Embryonic facial prominence (tissue), 1 donor: ENCODE measurements around the gene MED29.

Experiments
- DNase-seq: peaks from one replicate; pipeline ENCODE4 v3.0.0-alpha.2; 2016; ENCODE audit errors: extremely low spot score

MED29 gene

GRCh38 chr19:39428283-39429112 lies 37.3 kb downstream of the MED29 start:
- peak; percentile 81 for DNase-seq

- no peak for DNase-seq
Measured at GRCh38 chr19:39430675-39431593, 39.8 kb downstream of the MED29 start.

- no peak for DNase-seq
Measured at GRCh38 chr19:39432677-39433025, 41.5 kb downstream of the MED29 start.

GRCh38 chr19:39433480-39434079 lies 42.4 kb downstream of the MED29 start:
- DNase-seq: no peak

- no peak for DNase-seq
Measured at GRCh38 chr19:39434123-39435076, 43.2 kb downstream of the MED29 start.

- DNase-seq: peak; percentile 96
Measured at GRCh38 chr19:39435499-39436349, 44.5 kb downstream of the MED29 start, which contains the start of gene RPS16. Gene RPS16 (minus strand): TSS chr19:39435949. CDS start chr19:39435895, 54 bp downstream.

GRCh38 chr19:39436350-39436716 lies 45.2 kb downstream of the MED29 start:
- DNase-seq: peak; percentile 30

GRCh38 chr19:39438270-39438934 lies 47.2 kb downstream of the MED29 start:
- no peak for DNase-seq

GRCh38 chr19:39444598-39445195 lies 53.5 kb downstream of the MED29 start:
- DNase-seq: no peak

GRCh38 chr19:39445196-39446111 lies 54.3 kb downstream of the MED29 start, which contains the start of gene SUPT5H:
Gene SUPT5H (plus strand): TSS chr19:39445582. CDS start chr19:39445891, 309 bp downstream.
- peak; percentile 92 for DNase-seq

GRCh38 chr19:39446365-39447084 lies 55.3 kb downstream of the MED29 start:
- no peak for DNase-seq

GRCh38 chr19:39448271-39448670 lies 57.1 kb downstream of the MED29 start:
- DNase-seq: no peak

- no peak for DNase-seq
Measured at GRCh38 chr19:39449116-39449797, 58.1 kb downstream of the MED29 start.
